GM23338 (cell line): ENCODE measurements around the gene SMIM45.

Source experiments
- ATAC-seq: fragments of 200-7000 bp; cut with Tn5 transposase; 3 replicates; pipeline ENCODE4 v1.9.1; 2020
- DNase-seq: peaks from one replicate; pipeline ENCODE4 v3.0.0-alpha.2; 2015; ENCODE audit warnings: low spot score
- H2AFZ ChIP-seq: fragments of 200-600 bp; sonication (generic); 2 replicates; pipeline ENCODE4 v1.8.0; 2016; ENCODE audit warnings: antibody characterized with exemption, mild to moderate bottlenecking, moderate library complexity
- H3F3A ChIP-seq: fragments of 200-600 bp; sonication (generic); replicated peaks from 2 replicates; pipeline ENCODE4 v1.8.0; 2017; ENCODE audit warnings: antibody characterized with exemption, mixed run types, low read depth
- H3K27ac ChIP-seq: fragments of 200-600 bp; sonication (generic); 2 replicates; pipeline ENCODE4 v1.6.1; 2016; ENCODE audit warnings: low read depth
- H3K27me3 ChIP-seq: fragments of 200-600 bp; sonication (generic); 2 replicates; pipeline ENCODE4 v1.8.0; 2016; ENCODE audit warnings: mild to moderate bottlenecking, mixed run types, moderate library complexity; ENCODE audit not compliant: insufficient read depth
- H3K36me3 ChIP-seq: fragments of 200-600 bp; sonication (generic); 2 replicates; pipeline ENCODE4 v1.8.0; 2016; ENCODE audit warnings: mild to moderate bottlenecking; ENCODE audit not compliant: insufficient read depth
- H3K4me1 ChIP-seq: fragments of 200-600 bp; sonication (generic); 2 replicates; pipeline ENCODE4 v1.8.0; 2016; ENCODE audit warnings: mild to moderate bottlenecking, moderate library complexity; ENCODE audit not compliant: insufficient read depth
- H3K4me2 ChIP-seq: fragments of 200-600 bp; sonication (generic); 2 replicates; pipeline ENCODE4 v1.7.1; 2017; ENCODE audit warnings: mixed run types
- H3K4me3 ChIP-seq: fragments of 200-600 bp; sonication (generic); 2 replicates; pipeline ENCODE4 v1.6.1; 2016; ENCODE audit warnings: mixed run types
- H3K79me2 ChIP-seq: fragments of 200-600 bp; sonication (generic); replicated peaks from 2 replicates; pipeline ENCODE4 v1.8.0; 2017; ENCODE audit warnings: mild to moderate bottlenecking; ENCODE audit not compliant: insufficient read depth
- H3K9me2 ChIP-seq: fragments of 200-600 bp; sonication (generic); 2 replicates; pipeline ENCODE4 v1.8.0; 2017; ENCODE audit not compliant: insufficient read depth
- H4K20me1 ChIP-seq: fragments of 200-600 bp; sonication (generic); replicated peaks from 2 replicates; pipeline ENCODE4 v1.8.0; 2017; ENCODE audit warnings: mild to moderate bottlenecking; ENCODE audit not compliant: insufficient read depth
- H3K27ac Mint-ChIP-seq: 2 replicates; pipeline ENCODE4 v1.8.0; 2020; ENCODE audit warnings: inconsistent platforms, mild to moderate bottlenecking, moderate library complexity, mixed read lengths
- H3K27me3 Mint-ChIP-seq: 3 replicates; pipeline ENCODE4 v1.8.0; 2022; ENCODE audit warnings: low read depth, mild to moderate bottlenecking, moderate library complexity, mixed read lengths, inconsistent platforms; ENCODE audit not compliant: insufficient read depth, poor library complexity
- H3K36me3 Mint-ChIP-seq: 3 replicates; pipeline ENCODE4 v1.8.0; 2021; ENCODE audit warnings: low read depth, mild to moderate bottlenecking, inconsistent platforms, moderate library complexity, mixed read lengths
- H3K4me1 Mint-ChIP-seq: 3 replicates; pipeline ENCODE4 v1.8.0; 2020; ENCODE audit warnings: mild to moderate bottlenecking, inconsistent platforms, mixed read lengths
- H3K4me3 Mint-ChIP-seq: 3 replicates; pipeline ENCODE4 v1.8.0; 2021; ENCODE audit warnings: moderate library complexity, mild to moderate bottlenecking, inconsistent platforms, mixed read lengths
- H3K9me3 Mint-ChIP-seq: 3 replicates; pipeline ENCODE4 v1.8.0; 2020; ENCODE audit warnings: moderate library complexity, mild to moderate bottlenecking, inconsistent platforms, mixed read lengths
- CREB1 ChIP-seq: fragments of 250-450 bp; sonication (Bioruptor Pico); IDR thresholded peaks from 2 replicates; pipeline ENCODE4 v1.5.0; 2020; ENCODE audit warnings: low read depth, mild to moderate bottlenecking, moderate library complexity
- EZH2 ChIP-seq: fragments of 200-600 bp; sonication (generic); IDR thresholded peaks from one replicate; pipeline ENCODE4 v1.8.0; 2017; ENCODE audit warnings: antibody characterized with exemption, mild to moderate bottlenecking, low read depth; ENCODE audit not compliant: unreplicated experiment
- EZH2phosphoT487 ChIP-seq: fragments of 200-600 bp; sonication (generic); IDR thresholded peaks from one replicate; pipeline ENCODE4 v1.8.1; 2018; ENCODE audit warnings: antibody characterized with exemption; ENCODE audit not compliant: unreplicated experiment
- JUNB ChIP-seq: IDR thresholded peaks from one replicate; pipeline ENCODE4 v1.6.1; 2016; ENCODE audit warnings: antibody characterized with exemption; ENCODE audit not compliant: unreplicated experiment
- NANOG ChIP-seq: IDR thresholded peaks from 2 replicates; pipeline ENCODE4 v1.6.1; 2016; ENCODE audit warnings: antibody characterized with exemption, borderline replicate concordance
- POLR2AphosphoS5 ChIP-seq: IDR thresholded peaks from 2 replicates; pipeline ENCODE4 v1.6.1; 2016; ENCODE audit warnings: antibody characterized with exemption, low read depth
- STAT1 ChIP-seq: IDR thresholded peaks from one replicate; pipeline ENCODE4 v1.6.1; 2016; ENCODE audit warnings: antibody characterized with exemption; ENCODE audit not compliant: unreplicated experiment
- ZNF114 ChIP-seq: fragments of 250-450 bp; sonication (Bioruptor Pico); IDR thresholded peaks from 2 replicates; pipeline ENCODE4 v1.5.0; 2020; ENCODE audit warnings: mild to moderate bottlenecking, moderate library complexity
- ZNF331 ChIP-seq: fragments of 250-450 bp; sonication (Bioruptor Pico); IDR thresholded peaks from 2 replicates; pipeline ENCODE4 v1.5.0; 2020; ENCODE audit warnings: low read depth, mild to moderate bottlenecking, moderate library complexity
- TF ChIP-seq, protein P1 (sequence below): IDR thresholded peaks from one replicate; pipeline ENCODE4 v1.6.1; 2018; ENCODE audit warnings: antibody characterized with exemption; ENCODE audit not compliant: unreplicated experiment
- TF ChIP-seq, protein P2 (sequence below), 2 experiments: fragments of 200-600 bp in 1 of 2; sonication (generic) in 1 of 2; conservative IDR thresholded peaks; 2 replicates each; pipeline versions ENCODE4 v1.5.1 to v1.6.1; 2016 to 2017; ENCODE audit warnings: antibody characterized with exemption in 2 of 2, low read depth in 2 of 2, mild to moderate bottlenecking in 2 of 2, moderate library complexity in 1 of 2

Gene SMIM45

GRCh38 chr22:41949297-41949965, 2.5 kb upstream of the SMIM45 start (continued):
- TF ChIP-seq, protein P1, sequence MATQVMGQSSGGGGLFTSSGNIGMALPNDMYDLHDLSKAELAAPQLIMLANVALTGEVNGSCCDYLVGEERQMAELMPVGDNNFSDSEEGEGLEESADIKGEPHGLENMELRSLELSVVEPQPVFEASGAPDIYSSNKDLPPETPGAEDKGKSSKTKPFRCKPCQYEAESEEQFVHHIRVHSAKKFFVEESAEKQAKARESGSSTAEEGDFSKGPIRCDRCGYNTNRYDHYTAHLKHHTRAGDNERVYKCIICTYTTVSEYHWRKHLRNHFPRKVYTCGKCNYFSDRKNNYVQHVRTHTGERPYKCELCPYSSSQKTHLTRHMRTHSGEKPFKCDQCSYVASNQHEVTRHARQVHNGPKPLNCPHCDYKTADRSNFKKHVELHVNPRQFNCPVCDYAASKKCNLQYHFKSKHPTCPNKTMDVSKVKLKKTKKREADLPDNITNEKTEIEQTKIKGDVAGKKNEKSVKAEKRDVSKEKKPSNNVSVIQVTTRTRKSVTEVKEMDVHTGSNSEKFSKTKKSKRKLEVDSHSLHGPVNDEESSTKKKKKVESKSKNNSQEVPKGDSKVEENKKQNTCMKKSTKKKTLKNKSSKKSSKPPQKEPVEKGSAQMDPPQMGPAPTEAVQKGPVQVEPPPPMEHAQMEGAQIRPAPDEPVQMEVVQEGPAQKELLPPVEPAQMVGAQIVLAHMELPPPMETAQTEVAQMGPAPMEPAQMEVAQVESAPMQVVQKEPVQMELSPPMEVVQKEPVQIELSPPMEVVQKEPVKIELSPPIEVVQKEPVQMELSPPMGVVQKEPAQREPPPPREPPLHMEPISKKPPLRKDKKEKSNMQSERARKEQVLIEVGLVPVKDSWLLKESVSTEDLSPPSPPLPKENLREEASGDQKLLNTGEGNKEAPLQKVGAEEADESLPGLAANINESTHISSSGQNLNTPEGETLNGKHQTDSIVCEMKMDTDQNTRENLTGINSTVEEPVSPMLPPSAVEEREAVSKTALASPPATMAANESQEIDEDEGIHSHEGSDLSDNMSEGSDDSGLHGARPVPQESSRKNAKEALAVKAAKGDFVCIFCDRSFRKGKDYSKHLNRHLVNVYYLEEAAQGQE = no peak
- TF ChIP-seq ZNF114 (CRISPR knock-in tag) (no peak), EZH2 (no peak)

DNA sequence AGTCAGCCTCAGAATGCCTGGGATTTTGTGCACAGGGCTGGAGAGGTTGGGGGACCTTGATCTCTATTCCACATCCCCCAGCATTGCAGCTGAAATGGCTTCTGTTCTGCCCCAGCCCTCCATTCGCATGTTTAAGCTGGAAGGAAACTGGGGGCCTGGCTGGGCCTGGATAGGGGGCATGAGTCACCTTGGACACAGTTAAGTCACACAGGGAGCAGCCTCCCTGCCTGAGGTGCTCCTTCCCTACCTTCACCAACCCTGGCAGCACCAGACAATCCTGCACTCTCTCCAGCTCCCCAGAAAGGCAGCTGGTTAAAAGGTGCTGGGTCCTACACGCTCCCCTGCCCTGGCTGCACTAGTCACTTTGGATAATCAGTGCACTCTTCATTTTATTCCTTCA, 763 bp downstream of the SMIM45 start:
- Histone ChIP-seq H2AFZ (no peak overlapping the region), H3K4me3 (no peak overlapping the region), H3F3A (0 out of 2 replicates have a peak, but pooled peaks cover 6% of the 10 kb centered on the region), H4K20me1 (no peaks in the 10 kb centered on the region; the same call in 1 of the 2 replicates), H3K27me3 (no peaks in the 10 kb centered on the region), H3K4me1 (peaks cover 9% of the 10 kb centered on the region), H3K4me2 (no peak overlapping the region), H3K9me2 (no peaks in the 10 kb centered on the region), H3K27ac (no peak overlapping the region), H3K79me2 (no peaks in the 10 kb centered on the region), H3K36me3 (no peaks in the 10 kb centered on the region)
- Mint-ChIP-seq H3K4me1 (peaks cover 17% of the 10 kb centered on the region), H3K27ac (no peak overlapping the region), H3K36me3 (peaks cover 2% of the 10 kb centered on the region; the same call in 2 of the 3 replicates), H3K27me3 (peaks cover 15% of the 10 kb centered on the region), H3K4me3 (no peak overlapping the region), H3K9me3 (peaks cover 3% of the 10 kb centered on the region; the same call in 2 of the 3 replicates)
- no peak for DNase-seq
- no peak for ATAC-seq
- TF ChIP-seq, protein P2, sequence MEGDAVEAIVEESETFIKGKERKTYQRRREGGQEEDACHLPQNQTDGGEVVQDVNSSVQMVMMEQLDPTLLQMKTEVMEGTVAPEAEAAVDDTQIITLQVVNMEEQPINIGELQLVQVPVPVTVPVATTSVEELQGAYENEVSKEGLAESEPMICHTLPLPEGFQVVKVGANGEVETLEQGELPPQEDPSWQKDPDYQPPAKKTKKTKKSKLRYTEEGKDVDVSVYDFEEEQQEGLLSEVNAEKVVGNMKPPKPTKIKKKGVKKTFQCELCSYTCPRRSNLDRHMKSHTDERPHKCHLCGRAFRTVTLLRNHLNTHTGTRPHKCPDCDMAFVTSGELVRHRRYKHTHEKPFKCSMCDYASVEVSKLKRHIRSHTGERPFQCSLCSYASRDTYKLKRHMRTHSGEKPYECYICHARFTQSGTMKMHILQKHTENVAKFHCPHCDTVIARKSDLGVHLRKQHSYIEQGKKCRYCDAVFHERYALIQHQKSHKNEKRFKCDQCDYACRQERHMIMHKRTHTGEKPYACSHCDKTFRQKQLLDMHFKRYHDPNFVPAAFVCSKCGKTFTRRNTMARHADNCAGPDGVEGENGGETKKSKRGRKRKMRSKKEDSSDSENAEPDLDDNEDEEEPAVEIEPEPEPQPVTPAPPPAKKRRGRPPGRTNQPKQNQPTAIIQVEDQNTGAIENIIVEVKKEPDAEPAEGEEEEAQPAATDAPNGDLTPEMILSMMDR (conservative IDR thresholded peaks at IDR 0.05; ENCODE audit: low read depth in 2 of 2) = no peak
- TF ChIP-seq, protein P1 = no peak
- TF ChIP-seq NANOG = no peak
- no peak for TF ChIP-seq EZH2phosphoT487
- no peak for TF ChIP-seq CREB1
- TF ChIP-seq STAT1 = no peak
- no peak for TF ChIP-seq ZNF114 (CRISPR knock-in tag)
- no peak for TF ChIP-seq JUNB
- TF ChIP-seq POLR2AphosphoS5 = no peak
- no peak for TF ChIP-seq ZNF331 (CRISPR knock-in tag)
